Glutamatergic neuron (in vitro differentiated cells): ENCODE results near the gene NAA80. TPM values are rescaled to one million over a fixed set of nuclear protein-coding genes. Genes with fewer than 3 reads are reported as not detected.
A peak's percentile ranks its signal among the peaks of the same experiment; 100 is the strongest.

Experiments
- DNase-seq: peaks from one replicate; pipeline ENCODE4 v3.0.0; 2022
- H3K27ac Mint-ChIP-seq: one replicate; pipeline ENCODE4 v1.8.0; 2020; ENCODE audit warnings: mild to moderate bottlenecking, mixed read lengths, inconsistent platforms; ENCODE audit not compliant: unreplicated experiment
- H3K27me3 Mint-ChIP-seq: one replicate; pipeline ENCODE4 v1.8.0; 2020; ENCODE audit warnings: mild to moderate bottlenecking, moderate library complexity, mixed read lengths, inconsistent platforms; ENCODE audit not compliant: unreplicated experiment
- H3K36me3 Mint-ChIP-seq: one replicate; pipeline ENCODE4 v1.8.0; 2020; ENCODE audit warnings: mild to moderate bottlenecking, mixed read lengths, inconsistent platforms; ENCODE audit not compliant: unreplicated experiment
- H3K4me1 Mint-ChIP-seq: one replicate; pipeline ENCODE4 v1.8.0; 2020; ENCODE audit warnings: mild to moderate bottlenecking, low read depth, mixed read lengths, inconsistent platforms; ENCODE audit not compliant: unreplicated experiment
- H3K4me3 Mint-ChIP-seq: one replicate; pipeline ENCODE4 v1.8.0; 2020; ENCODE audit warnings: mild to moderate bottlenecking, mixed read lengths, inconsistent platforms; ENCODE audit not compliant: unreplicated experiment
- H3K9me3 Mint-ChIP-seq: one replicate; pipeline ENCODE4 v1.8.0; 2020; ENCODE audit warnings: mild to moderate bottlenecking, moderate library complexity, mixed read lengths, inconsistent platforms; ENCODE audit not compliant: unreplicated experiment
- total RNA-seq: library from RNA; stranded (reverse); fragmentation: NEBNext Ultra II Directional; extraction: Animal tissue kit (Norgen Biotek cat#: 25700); gene quantifications from one replicate; pipeline ENCODE4 v1.2.1, GENCODE V29; 2021; ENCODE audit not compliant: unreplicated experiment
- TF ChIP-seq, protein P1 (sequence below): fragments of 200-600 bp; sonication (generic); IDR thresholded peaks from one replicate; pipeline ENCODE4 v1.5.0; 2021; ENCODE audit not compliant: partially characterized antibody, unreplicated experiment

NAA80 gene
- total RNA-seq, 1 donor from 2014 or later: 13.3 TPM

DNA sequence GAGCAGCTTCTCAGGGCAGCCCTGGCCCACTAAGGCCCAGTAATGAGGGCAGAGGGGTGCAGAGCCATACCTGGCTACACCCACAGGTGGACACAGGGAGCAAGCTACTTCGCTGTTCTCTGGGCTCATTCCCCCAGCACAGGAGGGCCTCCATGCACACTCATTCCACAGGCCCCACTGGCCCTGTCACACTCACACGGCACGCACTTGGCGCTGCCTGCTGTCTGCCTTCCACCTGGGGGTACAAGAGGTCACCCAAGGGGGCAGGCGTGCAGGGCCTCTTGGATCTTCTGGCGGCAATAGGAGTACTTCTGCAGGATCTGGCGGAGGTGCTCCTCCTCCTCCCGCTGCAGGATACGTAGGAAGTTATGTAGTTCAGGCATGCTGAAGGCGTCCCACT lies 31.1 kb upstream of the NAA80 start:
- DNase-seq: no peak
- H3K27ac Mint-ChIP-seq: no peak overlapping the region
- H3K36me3 Mint-ChIP-seq: no peaks in the 10 kb centered on the region
- H3K4me1 Mint-ChIP-seq: peaks cover 10% of the 10 kb centered on the region
- H3K27me3 Mint-ChIP-seq: no peaks in the 10 kb centered on the region
- TF ChIP-seq, protein P1, sequence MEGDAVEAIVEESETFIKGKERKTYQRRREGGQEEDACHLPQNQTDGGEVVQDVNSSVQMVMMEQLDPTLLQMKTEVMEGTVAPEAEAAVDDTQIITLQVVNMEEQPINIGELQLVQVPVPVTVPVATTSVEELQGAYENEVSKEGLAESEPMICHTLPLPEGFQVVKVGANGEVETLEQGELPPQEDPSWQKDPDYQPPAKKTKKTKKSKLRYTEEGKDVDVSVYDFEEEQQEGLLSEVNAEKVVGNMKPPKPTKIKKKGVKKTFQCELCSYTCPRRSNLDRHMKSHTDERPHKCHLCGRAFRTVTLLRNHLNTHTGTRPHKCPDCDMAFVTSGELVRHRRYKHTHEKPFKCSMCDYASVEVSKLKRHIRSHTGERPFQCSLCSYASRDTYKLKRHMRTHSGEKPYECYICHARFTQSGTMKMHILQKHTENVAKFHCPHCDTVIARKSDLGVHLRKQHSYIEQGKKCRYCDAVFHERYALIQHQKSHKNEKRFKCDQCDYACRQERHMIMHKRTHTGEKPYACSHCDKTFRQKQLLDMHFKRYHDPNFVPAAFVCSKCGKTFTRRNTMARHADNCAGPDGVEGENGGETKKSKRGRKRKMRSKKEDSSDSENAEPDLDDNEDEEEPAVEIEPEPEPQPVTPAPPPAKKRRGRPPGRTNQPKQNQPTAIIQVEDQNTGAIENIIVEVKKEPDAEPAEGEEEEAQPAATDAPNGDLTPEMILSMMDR: no peak
- peaks cover 3% of the 10 kb centered on the region for H3K9me3 Mint-ChIP-seq
- H3K4me3 Mint-ChIP-seq: no peak overlapping the region

DNA sequence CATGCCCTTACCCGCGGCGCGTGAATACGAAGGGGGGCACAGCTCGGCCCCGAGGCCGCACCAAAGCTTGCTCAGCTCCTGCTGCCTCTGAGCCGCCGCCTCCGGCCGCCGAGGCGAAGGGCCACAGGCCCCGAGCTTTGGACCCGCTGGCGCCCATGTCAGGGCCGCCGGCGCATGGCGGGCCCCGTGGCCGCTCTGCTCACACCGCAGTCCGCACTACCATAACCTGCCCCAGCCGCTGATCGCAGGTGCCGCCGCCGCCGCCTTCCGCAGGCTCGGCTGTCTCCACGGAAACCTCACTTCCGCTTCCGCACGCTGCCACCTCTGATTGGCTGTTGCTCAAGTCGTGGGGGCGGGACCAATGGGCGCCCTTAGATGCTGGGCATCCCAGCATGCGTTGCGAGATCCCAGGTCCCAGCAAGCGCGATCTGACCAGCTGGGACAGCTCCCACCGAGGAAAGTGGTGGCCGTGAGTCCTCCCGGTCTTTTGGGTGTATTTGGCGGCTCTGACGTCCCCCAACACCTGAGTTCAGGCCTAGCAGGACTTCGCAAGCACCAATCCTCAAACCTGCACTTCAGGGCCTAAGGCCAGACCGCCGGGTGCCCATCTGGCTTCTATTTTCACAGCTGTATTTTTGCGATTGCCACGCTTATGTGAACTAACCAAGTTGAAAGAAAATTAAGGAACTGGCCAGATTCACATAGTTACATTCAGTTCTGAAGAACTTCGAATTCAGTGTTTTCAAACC lies 28.9 kb upstream of the NAA80 start, which contains the start of gene TUSC2:
Gene TUSC2, minus strand, starts transcription at position 281 of the 749 bp plus-strand sequence. Its CDS starts 124 bp downstream, at position 157.
- peaks cover 4% of the 10 kb centered on the region for H3K9me3 Mint-ChIP-seq
- peak within 1 kb of the TSS; percentile 82 for H3K27ac Mint-ChIP-seq

DNA sequence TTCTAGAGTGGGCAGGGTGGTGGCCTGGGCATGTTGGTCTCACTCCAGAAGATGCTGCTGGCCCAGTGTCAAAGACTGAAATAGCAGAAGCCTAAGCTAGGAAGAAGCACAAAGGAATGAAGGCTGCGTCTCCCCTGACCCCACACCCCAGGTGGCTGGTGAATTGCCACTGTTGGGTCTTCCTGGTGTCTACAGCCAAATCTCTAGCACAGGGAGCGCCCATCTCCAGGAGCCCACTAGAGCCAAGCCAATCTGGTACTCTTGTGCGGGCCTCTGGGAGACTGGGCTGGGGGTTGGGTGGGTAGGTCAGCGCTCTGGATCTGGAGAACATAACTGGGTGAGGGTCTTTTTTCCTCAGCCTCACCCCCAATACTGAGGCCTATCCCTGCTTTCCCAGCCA lies 27.9 kb upstream of the NAA80 start:
- Mint-ChIP-seq H3K9me3 (peaks cover 5% of the 10 kb centered on the region), H3K4me1 (peaks cover 6% of the 10 kb centered on the region), H3K36me3 (no peaks in the 10 kb centered on the region), H3K27me3 (peaks cover 1% of the 10 kb centered on the region), H3K4me3 (peak overlapping the region; percentile 83), H3K27ac (peak overlapping the region; percentile 28)
- DNase-seq: no peak
- TF ChIP-seq, protein P1: no peak

More for the DNA sequence above, 28.9 kb upstream of the NAA80 start, which contains the start of gene TUSC2:
- peaks cover 6% of the 10 kb centered on the region for H3K4me1 Mint-ChIP-seq
- H3K27me3 Mint-ChIP-seq: peaks cover 1% of the 10 kb centered on the region
- H3K36me3 Mint-ChIP-seq: no peaks in the 10 kb centered on the region
- TF ChIP-seq, protein P1: no peak
- H3K4me3 Mint-ChIP-seq: peak within 1 kb of the TSS; percentile 88
- DNase-seq: peak; percentile 97

DNA sequence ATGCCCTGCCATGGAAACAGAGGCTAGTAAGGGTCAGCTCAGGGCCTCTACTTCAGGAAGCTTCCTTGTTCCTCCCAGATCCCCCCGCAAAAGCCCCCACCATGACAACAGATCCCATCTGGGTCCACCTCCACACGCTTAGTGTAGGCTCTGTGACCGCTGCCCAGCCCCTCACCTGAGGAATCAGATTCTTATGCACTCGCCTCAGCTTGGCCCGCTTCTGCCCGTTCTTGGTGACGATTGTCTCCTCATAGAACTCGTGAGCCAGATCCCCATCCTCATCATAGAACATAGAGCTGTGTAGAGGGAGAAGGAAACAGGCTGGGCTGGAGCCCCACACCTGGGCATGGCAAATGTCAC lies 27.0 kb upstream of the NAA80 start:
- TF ChIP-seq, protein P1: no peak
- Mint-ChIP-seq H3K4me1 (peaks cover 6% of the 10 kb centered on the region), H3K36me3 (no peaks in the 10 kb centered on the region), H3K27ac (no peak overlapping the region), H3K4me3 (no peak overlapping the region), H3K9me3 (peaks cover 5% of the 10 kb centered on the region), H3K27me3 (peaks cover 1% of the 10 kb centered on the region)
- DNase-seq: no peak

DNA sequence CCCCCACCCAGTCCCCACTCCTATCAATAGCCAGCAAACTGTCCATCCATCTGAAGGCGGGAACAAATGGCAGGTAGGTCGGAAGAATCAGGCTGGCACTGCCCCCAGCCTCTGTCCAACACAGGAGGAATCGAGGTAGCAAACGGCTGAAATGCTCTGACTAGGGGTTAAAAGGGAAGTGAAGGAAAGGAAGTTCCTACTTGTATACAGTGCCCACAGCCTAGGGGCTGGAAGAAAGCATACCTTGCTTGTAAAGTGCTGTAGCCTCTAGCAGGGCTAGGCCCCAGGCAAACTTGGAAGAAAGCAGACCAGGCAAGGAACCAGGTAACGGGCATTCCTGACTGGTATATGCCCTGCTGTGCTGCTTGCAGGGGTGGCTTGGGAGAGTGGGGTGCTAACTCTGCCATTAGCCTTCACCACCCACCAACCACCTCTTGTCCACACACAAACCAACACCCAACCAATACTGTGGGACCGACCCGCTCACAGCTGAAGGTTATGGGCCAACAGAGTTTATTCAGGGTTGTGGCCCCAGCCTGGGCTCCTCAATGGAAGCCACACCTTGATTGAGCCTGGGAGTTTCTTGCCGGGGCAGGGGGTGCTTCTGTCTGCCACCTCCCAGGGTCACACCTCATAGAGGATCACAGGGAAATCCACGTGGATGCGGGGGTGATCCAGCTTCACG lies 26.4 kb upstream of the NAA80 start:
- TF ChIP-seq, protein P1: no peak
- no peak for DNase-seq
- Mint-ChIP-seq H3K27me3 (peaks cover 3% of the 10 kb centered on the region), H3K4me3 (no peak overlapping the region), H3K27ac (no peak overlapping the region), H3K9me3 (peaks cover 6% of the 10 kb centered on the region), H3K36me3 (no peaks in the 10 kb centered on the region), H3K4me1 (peaks cover 6% of the 10 kb centered on the region)
